Measurements from ENCODE around the gene TIGIT.

GRCh38 chr3:114285648-114286230 is 8.1 kb upstream of the TIGIT start:
- TF ChIP-seq CTCF (IDR thresholded peaks at IDR 0.05), result no peak
- no peak for TF ChIP-seq POLR2A (IDR thresholded peaks at IDR 0.05)

Data from body of pancreas (tissue), 4 donors.